Ishikawa (cell line): ENCODE data around the gene TRERF1.

Experiments used
- CEBPB ChIP-seq: IDR thresholded peaks from 2 replicates; pipeline ENCODE4 v1.6.1; 2012
- CREB1 ChIP-seq: IDR thresholded peaks from 2 replicates; pipeline ENCODE4 v1.6.1; 2012; ENCODE audit warnings: low read depth
- EGR1 ChIP-seq: IDR thresholded peaks from 2 replicates; pipeline ENCODE4 v1.6.1; 2012
- EP300 ChIP-seq: IDR thresholded peaks from 2 replicates; pipeline ENCODE4 v1.6.1; 2012; ENCODE audit warnings: borderline replicate concordance
- FOXM1 ChIP-seq: IDR thresholded peaks from 2 replicates; pipeline ENCODE4 v1.6.1; 2012; ENCODE audit warnings: low read depth, borderline replicate concordance
- MAX ChIP-seq: IDR thresholded peaks from 2 replicates; pipeline ENCODE4 v1.6.1; 2012
- NFIC ChIP-seq: IDR thresholded peaks from 2 replicates; pipeline ENCODE4 v1.6.1; 2012
- RAD21 ChIP-seq: IDR thresholded peaks from 2 replicates; pipeline ENCODE4 v1.6.1; 2012; ENCODE audit warnings: low read depth
- REST ChIP-seq: IDR thresholded peaks from 2 replicates; pipeline ENCODE4 v1.6.1; 2012; ENCODE audit warnings: low read depth, mild to moderate bottlenecking
- TAF1 ChIP-seq: IDR thresholded peaks from 2 replicates; pipeline ENCODE4 v1.6.1; 2012; ENCODE audit warnings: low read depth, mild to moderate bottlenecking
- TCF12 ChIP-seq: IDR thresholded peaks from 2 replicates; pipeline ENCODE4 v1.6.1; 2012; ENCODE audit warnings: low read depth
- TEAD4 ChIP-seq: IDR thresholded peaks from 2 replicates; pipeline ENCODE4 v1.6.1; 2012
- USF1 ChIP-seq: IDR thresholded peaks from 2 replicates; pipeline ENCODE4 v1.6.1; 2012
- YY1 ChIP-seq: IDR thresholded peaks from 2 replicates; pipeline ENCODE4 v1.6.1; 2012; ENCODE audit warnings: low read depth
- ZBTB7A ChIP-seq: IDR thresholded peaks from 2 replicates; pipeline ENCODE4 v1.6.1; 2012; ENCODE audit warnings: low read depth

The TRERF1 gene

GRCh38 chr6:42482174-42482573 lies 30.4 kb upstream of the TRERF1 start:
- TF ChIP-seq NFIC (no peak), USF1 (no peak), MAX (no peak), EGR1 (no peak), ZBTB7A (no peak), CREB1 (no peak), RAD21 (no peak), TEAD4 (no peak), TCF12 (no peak), TAF1 (no peak), EP300 (no peak), CEBPB (no peak), FOXM1 (no peak), YY1 (no peak), REST (no peak)

GRCh38 chr6:42471714-42472113 lies 20.0 kb upstream of the TRERF1 start:
- TF ChIP-seq TEAD4, result no peak
- TF ChIP-seq NFIC, result no peak
- no peak for TF ChIP-seq TAF1
- TF ChIP-seq EGR1, result no peak
- no peak for TF ChIP-seq MAX
- no peak for TF ChIP-seq EP300
- TF ChIP-seq YY1, result no peak
- no peak for TF ChIP-seq REST
- no peak for TF ChIP-seq FOXM1
- no peak for TF ChIP-seq RAD21
- no peak for TF ChIP-seq ZBTB7A
- TF ChIP-seq TCF12, result no peak
- TF ChIP-seq CEBPB, result no peak
- no peak for TF ChIP-seq USF1

GRCh38 chr6:42471142-42471541 lies 19.4 kb upstream of the TRERF1 start:
- TF ChIP-seq TAF1, result no peak
- TF ChIP-seq EGR1, result no peak
- TF ChIP-seq TEAD4, result no peak
- no peak for TF ChIP-seq NFIC
- TF ChIP-seq TCF12, result no peak
- no peak for TF ChIP-seq CEBPB
- TF ChIP-seq USF1, result no peak

GRCh38 chr6:42468273-42468672 lies 16.5 kb upstream of the TRERF1 start:
- no peak for TF ChIP-seq TCF12
- TF ChIP-seq TAF1, result no peak
- no peak for TF ChIP-seq REST
- no peak for TF ChIP-seq EGR1
- no peak for TF ChIP-seq MAX
- TF ChIP-seq TEAD4, result no peak
- no peak for TF ChIP-seq EP300
- TF ChIP-seq NFIC, result no peak

- no peak for TF ChIP-seq TAF1
- TF ChIP-seq EP300, result no peak
- no peak for TF ChIP-seq CREB1
- TF ChIP-seq RAD21, result no peak
- no peak for TF ChIP-seq CEBPB
- no peak for TF ChIP-seq TEAD4
- TF ChIP-seq USF1, result no peak
- TF ChIP-seq EGR1, result no peak
- no peak for TF ChIP-seq REST
- no peak for TF ChIP-seq MAX
- TF ChIP-seq FOXM1, result no peak
- TF ChIP-seq TCF12, result no peak
- TF ChIP-seq NFIC, result no peak
- no peak for TF ChIP-seq YY1
- no peak for TF ChIP-seq ZBTB7A
Observed at GRCh38 chr6:42467651-42468050, 15.9 kb upstream of the TRERF1 start.
